Suprapubic skin (tissue), 4 donors: ENCODE data around the gene NENF.

Experiments
- CTCF ChIP-seq, 2 donors: fragments of 200-600 bp in 1 of 2; fragments of 450-650 bp in 1 of 2; sonication (generic) in 1 of 2; IDR thresholded peaks; one replicate each; pipeline ENCODE4 v1.5.1; 2016 to 2019; ENCODE audit warnings: antibody characterized with exemption in 2 of 2, mild to moderate bottlenecking in 1 of 2, moderate library complexity in 1 of 2
- EP300 ChIP-seq: sonication (generic); formaldehyde crosslinking; IDR thresholded peaks from one replicate; pipeline ENCODE4 v1.6.1; 2017; ENCODE audit warnings: antibody characterized with exemption
- POLR2A ChIP-seq, 2 donors: fragments of 450-650 bp; IDR thresholded peaks; one replicate each; pipeline ENCODE4 v1.6.1; 2017; ENCODE audit warnings: antibody characterized with exemption in 2 of 2, mild to moderate bottlenecking in 2 of 2, moderate library complexity in 2 of 2
- POLR2AphosphoS5 ChIP-seq, 3 donors: sonication (generic); formaldehyde crosslinking; IDR thresholded peaks; one replicate each; pipeline ENCODE4 v1.6.1; 2017; ENCODE audit warnings: antibody characterized with exemption in 3 of 3

- TF ChIP-seq EP300 (no peak), CTCF (IDR thresholded peaks at IDR 0.05) (no peak), POLR2A (IDR thresholded peaks at IDR 0.05) (no peak), POLR2AphosphoS5 (IDR thresholded peaks at IDR 0.05) (no peak)
Measured at GRCh38 chr1:212410231-212410820, 22.4 kb upstream of the NENF start.
